HG03378 (cell line): Measurements from ENCODE around the gene TET3.
A peak's percentile ranks its signal among the peaks of the same experiment; 100 is the strongest.
"Not testable (repeated sequence)": the region's sequence is repeated elsewhere in the genome, so short reads cannot be mapped to it uniquely, and the experiment has no call there.

Experiments
- ATAC-seq: cut with Tn5 transposase; IDR thresholded peaks from one replicate; pipeline ENCODE4 v1.9.1; 2021; ENCODE audit warnings: mild to moderate bottlenecking, moderate library complexity; ENCODE audit not compliant: unreplicated experiment

Gene TET3

DNA sequence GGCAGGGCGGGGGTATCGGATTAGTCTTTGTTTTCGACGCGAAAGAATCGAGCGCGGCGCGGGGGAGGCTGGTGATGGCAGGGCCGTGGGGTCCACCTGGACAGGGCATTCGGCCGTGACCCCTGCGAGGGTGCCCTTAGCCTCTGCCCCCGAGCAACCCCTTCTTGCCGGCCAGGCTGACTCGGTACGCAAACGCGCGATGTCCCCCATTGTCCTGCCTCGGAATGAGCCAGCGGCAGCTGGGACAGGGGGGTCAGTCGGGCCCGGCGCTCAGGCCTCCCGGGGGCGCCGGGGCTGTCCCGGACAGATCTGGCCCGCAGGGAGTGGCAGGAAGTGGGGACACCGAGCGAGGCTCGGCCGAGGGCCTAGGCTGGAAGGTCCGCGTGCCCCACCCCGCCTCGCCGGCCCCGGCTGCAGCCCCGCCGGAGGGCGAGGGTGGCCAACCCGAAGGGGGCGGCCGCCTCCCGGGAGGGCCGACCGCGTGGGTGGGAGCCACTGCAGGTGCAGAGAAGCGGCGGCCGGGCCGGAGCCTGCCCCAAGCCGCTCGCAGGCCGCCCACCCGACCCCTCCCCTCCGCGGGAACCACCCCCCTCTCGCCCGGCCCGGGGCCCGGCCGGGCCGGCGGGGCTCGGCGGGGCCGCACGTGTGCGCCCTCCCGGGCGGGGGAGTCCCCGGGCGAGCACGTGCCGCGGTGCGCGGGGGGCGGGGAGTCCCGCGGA lies at the start of gene TET3:
Gene TET3, plus strand, starts transcription at position 708 of the 719 bp plus-strand sequence. CDS start 1,494 bp downstream, outside the sequence.
- no peak for ATAC-seq

DNA sequence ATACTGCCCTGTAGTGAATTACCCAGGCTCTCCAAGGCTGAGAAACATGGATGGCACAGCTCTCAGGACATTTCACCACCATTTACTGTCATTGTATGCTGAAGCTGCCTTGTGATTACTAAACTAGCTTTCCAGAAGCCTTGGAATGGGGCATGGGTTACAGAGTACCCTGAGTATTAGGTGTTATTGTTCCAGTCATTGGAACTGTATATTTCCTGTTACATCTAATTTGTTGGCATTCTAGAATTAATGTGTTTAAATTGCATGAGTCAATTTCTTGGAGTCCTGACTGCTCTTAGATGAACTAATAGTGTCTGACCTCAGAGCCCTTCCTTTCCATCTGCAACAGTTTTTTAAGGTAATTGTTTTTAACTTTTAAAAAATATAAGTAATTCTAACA lies 49.1 kb upstream of the TET3 start:
- ATAC-seq: no peak

DNA sequence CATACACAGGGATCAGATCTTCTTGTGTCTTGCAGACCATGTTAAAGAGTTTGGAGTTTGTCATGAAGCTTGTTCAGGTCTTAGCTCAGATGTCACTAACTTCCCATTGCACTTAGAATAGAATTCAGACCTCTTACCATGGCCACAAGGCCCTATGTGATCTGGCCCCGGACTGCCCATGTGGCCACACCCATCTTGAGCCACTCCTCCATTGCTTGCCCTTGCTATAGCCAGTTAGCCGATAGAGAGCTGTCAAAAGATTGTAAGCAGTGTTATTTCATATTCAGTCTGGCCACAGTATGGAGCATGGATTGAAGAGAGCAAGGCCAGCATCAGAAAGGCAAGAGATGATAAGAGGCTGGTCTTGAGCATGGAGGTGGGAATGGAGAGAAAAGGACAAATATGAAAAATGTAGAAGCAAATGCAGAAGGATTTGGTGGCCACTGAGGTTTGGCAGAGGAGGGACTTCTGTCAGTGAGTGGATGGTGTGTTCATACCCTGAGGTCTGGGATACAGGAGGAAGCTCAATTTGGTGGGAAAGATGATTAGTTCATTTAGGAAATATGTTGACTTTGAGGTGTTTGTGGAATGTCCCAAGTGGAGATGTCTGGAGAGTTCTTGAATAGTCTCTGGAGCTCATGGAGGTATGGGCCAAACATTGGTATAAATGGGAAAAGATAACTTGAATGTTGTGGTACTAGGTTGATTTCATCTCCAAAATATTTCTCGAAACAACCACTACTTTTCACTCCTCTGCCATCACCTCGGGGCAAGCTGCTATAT lies 47.4 kb upstream of the TET3 start:
- no peak for ATAC-seq

DNA sequence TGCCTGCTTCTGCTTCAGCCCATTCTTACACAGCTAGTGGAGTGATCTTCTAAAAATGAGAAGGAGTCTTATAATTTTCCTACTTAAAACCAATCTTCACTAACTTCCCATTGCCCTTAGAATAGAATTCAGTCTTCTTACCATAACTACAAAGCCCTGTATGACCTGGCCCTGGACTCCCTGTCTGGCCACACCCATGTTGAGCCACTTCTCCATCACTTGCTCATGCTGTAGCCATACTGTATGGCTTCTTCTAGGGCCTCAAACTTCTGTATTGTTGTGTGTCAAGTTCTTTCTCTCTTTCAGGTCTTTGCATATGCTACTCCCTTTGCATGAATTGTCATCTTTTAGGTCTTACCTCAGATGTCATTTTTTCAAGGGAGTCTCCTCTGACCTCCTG lies 46.8 kb upstream of the TET3 start:
- ATAC-seq: no peak

DNA sequence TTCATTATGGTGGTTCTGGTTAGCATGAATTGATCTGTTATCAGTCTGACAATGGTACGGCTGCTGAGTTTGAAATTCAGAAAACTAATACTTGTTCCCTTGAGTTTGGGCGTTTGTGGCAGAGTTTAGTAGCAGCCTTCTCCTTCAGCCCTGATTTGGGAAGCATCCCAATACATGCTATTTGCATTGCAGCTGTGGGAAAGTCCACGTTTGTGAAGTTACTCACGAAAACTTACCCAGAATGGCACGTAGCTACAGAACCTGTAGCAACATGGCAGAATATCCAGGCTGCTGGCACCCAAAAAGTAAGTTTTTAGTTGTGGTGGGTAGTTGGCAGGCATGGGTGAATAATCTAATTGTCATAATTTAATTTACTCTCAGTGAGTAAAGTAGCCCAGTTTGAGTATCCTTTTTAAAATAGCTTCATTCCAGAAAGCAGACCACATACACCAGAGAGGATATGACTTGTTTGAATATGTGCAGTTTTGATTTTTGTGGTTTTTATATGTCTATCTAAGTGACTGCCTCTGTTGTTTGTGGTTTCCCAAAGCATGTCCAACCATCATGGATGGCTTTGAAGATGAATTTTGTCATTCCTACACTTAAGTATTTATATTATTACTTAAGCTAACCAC lies 45.9 kb upstream of the TET3 start:
- no peak for ATAC-seq

DNA sequence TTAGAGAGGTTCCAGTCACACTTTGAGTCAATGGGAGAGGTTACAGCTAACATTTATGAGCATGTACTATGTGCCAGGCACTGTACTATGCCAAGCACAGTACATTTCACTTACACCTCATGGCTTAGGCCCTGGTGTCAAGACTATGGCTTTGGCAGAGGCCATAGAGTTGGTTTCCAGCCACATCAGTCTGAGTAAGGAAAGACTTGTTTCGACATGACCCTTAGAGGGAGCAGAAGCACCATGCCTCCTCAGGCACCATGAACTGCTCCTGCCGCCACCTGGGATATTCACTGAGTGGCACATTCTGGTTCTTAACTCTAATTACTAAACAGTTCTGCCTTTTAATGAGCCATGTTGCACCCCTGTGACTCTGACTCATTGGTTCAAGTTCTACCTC lies 45.3 kb upstream of the TET3 start:
- ATAC-seq: no peak

DNA sequence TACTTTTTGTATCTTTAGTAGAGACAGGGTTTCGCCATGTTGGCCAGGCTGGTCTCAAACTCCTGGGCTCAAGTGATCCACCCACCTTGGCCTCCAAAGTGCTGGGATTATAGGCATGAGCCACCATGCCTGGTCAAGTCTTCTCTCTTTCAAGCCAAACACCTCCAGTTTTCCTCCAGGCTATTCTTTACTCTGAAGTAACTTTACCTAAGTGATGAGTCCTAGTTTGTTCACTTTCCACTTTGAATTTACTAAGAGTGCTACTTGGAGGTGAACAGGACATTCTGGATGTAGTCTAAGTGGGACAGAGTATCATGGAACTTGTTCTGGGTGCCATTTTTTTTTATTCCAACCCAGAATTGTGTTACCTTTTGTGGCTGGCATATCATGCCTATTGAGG lies 44.6 kb upstream of the TET3 start:
- ATAC-seq: not testable (repeated sequence)

DNA sequence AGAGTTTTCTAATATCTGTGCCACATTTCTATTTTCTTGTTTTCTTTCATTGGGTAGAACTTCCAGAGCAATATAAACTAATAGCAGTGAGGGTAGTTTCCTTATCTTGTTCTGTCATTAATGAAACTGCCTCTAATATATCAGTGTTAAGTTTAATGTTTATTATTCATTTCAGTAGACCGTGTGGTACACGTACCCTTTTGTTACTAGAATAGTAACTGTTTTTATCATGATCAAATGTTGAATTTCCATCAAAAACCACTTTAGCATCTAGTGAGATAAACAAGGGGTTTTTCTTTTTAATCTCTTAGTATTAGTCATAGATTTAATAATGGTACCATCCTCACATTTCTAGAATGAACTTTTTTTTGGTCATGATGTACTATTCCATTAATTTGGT lies 42.0 kb upstream of the TET3 start:
- ATAC-seq: no peak

DNA sequence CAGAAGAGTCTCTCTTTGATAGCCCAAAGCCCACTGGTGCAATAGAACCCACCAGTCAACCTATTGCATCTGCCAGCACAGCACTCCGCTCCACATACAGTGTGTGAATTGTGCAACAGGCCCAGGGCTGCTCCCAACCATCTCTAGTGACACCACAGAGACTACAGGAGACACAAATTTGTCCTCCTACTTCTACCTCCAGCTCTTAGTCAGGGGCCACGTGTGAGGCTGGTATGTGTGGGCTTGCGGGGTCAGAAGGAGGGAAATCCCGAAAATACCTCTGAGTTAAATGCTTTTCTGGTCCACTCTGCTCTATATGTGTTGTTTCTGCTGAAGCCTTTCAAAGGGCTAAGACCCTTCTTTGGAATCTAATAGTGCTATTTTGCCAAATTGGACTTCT lies 40.0 kb upstream of the TET3 start:
- no peak for ATAC-seq

DNA sequence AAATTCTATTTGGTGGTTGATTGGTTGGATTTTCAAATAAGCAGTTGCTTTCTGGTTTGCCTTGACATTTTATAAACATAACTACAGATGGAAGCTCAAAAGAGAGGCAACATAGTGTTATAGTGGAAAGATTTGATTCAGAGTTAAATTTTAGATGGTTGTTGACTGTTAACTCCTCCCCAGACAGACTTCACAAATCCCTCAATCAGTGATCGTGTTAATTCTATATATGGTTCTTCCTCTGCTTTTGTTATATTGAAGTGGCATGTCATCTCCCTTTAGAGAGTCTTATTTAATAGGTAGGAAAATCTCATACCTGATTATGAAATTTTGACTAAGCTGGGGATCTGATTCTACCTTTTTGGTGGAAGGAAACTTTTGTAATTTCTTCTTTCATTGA lies 38.5 kb upstream of the TET3 start:
- ATAC-seq: no peak

DNA sequence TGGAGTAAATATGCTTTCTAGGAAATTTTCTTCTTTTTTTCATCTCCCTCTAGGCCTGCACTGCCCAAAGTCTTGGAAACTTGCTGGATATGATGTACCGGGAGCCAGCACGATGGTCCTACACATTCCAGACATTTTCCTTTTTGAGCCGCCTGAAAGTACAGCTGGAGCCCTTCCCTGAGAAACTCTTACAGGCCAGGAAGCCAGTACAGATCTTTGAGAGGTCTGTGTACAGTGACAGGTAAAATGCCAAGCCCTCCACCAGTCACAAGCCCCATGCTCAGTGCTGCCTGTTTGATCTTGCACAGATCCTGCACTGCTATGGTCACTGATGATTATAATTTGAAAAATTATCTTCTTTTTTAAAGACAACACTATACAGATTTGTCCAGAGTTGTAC lies 38.0 kb upstream of the TET3 start:
- ATAC-seq: no peak

DNA sequence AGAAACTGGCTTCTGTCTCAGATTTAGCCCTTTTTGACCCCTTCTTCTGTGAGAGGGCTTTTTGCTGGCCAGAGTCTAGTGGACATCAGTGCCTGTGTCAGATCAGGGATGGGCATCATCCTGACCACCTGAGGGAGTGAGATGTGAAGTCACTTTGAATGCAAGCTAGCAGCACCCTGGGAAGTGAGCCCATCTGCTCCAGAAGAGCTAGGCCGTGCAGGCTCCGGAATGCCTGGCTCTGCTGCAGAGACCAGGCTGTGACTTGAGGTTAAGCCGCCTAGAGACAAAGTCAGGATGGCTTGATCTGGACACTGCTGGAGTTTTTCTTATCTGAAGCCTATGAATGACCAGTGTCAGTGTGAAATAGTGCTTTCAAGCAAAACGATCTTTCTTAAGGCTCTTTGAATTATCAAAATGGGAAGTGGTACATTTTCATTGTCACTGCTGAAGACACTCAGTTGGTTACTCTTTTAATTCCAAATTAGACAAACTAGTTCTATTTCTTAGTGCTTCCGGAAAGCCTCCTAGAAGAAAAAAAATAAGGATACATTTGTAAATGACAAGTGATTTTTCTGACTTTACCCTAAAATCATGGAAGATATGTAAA lies 37.2 kb upstream of the TET3 start:
- ATAC-seq: no peak

DNA sequence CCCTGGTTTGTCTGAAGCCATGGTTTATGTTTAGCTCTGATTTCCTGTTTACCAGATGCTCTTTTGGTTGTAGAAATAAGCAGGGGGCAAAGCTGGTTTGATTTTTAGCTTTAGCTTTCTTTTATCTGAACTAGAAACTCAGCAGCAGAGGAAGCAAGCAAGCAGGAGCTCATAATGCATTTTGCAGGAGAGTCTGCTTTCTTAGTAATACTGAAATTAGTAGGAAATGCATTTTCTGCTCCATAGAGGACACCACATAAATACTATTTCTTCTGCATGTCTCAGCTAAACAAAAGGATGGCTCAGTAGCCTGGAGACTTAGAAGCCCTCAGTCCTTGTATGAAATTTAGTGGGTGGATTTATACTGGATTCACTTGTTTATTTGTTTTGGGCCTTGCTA lies 34.9 kb upstream of the TET3 start:
- no peak for ATAC-seq

DNA sequence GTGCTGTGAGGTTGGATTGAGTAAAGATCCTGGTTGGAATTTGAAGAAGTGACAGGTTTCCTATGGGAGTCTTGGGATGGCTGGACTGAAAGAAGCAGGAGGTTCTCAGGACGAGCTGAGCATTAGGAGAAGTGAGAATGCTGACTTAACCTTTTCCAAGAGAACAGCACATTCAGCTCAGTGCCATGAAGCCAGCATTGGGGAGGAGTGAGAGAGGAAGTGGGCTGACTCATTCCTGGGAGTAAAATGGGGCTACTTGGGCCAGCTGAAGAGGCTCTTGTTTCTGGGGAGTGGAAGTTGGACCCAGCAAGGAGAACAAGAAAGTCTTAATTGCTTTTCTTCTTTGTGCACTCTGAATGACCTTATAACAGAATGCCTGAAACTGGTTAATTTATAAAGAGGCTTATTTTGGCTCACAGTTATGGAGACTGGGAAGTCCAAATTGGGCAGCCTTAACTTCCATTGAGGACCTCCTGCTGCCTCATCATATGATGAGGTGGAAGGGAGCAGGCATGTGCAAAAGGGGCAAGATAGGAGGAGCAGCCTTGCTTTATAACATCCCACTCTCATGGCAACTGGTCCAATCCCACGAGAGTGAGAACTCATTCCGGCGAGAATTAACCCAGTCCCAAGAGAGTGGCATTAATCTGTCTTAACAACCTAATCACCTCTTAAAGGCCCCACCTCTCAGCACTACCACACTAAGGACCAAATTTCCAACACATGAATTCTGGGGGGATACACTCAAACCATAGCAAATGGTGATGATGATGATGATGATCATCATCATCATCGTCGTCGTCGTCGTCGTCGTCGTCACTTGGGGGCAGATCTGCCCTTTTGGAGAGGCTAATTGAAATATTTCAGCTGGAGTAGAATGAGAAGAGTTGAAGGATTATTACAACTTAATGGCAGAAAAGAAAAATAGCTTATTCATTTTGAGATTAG lies 31.9 kb upstream of the TET3 start:
- ATAC-seq: no peak

DNA sequence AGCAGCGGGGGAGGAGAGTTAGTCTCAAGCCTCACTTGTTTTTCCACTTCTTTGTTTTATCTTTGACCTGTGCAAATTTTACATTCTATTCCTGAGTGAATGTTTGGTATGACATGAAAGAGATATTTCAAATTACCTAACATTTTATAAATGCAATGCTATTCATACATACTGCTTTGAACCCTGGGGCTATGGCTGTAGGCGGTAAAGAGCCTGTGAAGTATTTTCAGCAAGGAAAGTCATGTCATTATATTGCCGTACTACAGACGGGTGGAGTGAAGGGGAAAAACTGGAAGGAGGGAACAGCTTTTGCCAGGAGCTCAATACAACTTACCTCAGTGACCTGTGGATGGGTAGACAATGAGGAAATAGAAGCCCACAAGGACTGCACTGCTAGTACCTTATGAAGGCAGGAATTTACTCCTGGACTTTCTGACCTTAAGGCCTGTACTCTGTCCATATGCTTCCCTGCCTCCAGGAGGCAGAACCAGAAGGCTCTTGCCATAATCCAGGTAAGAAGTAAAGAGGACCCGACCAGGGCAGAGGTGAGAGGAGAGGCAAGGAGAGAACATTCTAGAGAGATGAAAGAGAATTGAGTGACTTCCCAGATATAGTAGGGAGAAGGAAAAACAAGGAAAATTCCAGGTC lies 28.4 kb upstream of the TET3 start:
- no peak for ATAC-seq

DNA sequence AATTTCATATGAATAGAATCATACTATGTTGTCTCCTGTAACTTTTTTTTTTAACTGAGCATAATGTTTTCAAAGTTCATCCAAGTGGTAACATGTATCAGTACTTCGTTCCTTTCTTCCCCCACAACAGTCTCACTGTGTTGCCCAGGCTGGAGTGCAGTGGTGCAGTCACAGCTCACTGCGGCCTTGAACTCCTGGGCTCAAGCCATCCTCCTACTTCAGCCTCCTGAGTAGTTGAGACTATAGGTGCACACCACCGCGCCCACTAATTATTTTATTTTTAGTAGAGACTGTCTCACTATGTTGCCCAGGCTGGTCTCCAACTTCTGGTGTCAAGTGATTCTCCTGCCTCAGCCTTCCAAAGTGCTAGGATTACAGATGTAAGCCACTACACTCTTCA lies 23.4 kb upstream of the TET3 start:
- ATAC-seq: no peak

DNA sequence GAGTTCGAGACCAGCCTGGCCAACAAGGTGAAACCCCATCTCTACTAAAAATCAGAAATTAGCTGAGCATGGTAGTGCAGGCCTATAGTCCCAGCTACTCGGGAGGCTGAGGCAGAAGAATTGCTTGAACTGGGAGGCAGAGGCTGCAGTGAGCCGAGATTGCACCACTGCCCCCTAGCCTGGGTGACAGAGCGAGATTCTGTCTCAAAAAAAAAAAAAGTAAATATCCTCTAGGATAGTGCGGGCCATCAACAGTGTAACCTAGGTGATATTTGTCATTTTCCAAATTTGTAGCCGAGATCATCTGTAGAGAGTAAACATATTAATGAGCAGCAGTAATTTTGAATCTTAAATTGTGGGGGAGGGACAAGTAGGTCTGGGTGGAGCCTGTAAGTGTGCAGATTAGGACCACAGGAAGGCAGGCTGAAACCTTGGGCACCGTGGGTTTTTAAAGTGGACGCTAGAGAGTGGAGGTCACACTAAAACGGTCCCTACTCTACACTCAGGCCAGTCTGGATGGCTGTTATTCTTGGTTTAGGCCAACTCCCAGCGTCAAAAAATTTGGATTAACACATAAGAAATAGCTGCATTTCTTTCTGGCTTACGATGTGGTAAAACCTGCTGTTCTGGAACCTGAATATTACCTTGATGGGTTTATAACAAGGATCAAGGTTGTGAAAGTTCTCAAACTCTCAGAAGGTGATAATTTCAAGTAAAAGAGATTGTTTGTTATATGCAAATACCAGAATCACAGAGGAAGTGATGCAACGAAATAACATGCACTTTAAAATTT lies 22.7 kb upstream of the TET3 start:
- ATAC-seq: no peak

DNA sequence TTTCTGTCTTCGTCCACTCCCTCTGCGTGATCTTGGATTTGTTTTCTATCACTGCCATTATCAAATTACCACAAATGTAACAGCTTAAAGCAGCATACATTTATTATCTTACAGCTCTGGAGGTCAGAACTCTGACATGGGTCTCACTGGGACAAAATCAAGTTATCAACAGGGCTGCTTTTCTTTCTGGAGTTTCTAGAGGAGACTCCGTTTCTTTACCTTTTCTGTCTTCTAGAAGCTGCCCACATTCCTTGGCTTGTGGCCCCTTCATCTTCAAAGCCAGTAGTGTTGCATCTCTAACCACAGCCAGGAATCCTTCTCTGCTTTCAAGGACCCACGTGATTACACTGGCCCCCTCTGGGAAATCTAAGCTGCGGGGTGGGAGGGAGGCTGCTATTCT lies 21.9 kb upstream of the TET3 start:
- ATAC-seq: no peak

DNA sequence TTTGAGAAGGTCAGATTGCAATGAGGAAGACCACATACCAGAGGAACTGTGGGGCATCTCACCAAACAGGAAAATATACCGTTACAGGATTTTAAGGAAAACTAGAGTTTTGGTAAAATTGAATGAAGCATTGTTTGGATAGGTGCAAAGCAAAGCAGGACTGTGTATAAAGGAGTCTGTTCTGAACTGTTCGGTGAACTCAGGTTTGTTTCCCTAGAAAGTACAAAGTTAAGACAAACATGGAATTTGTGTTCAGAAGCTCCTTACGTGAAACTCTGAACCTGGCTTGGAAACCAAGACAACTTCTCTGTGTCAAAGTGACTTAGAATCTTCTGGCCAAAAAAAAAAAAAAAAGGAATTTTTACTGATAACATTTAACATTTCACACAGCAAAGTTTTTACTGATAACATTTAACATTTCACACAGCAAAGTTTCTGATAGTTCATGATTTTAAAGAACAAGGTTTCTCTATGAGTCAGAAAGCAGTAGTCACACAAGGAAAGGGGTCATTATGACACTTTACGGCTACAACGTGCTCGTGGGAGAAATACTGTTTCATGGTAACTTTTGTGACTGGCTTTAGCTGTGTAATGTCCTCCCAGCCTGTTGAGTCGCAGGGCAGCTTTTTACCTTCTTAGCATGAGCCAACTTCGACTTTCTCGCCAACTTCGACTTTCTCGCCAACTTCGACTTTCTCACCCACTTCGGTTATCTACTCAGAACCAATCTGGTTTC lies 21.2 kb upstream of the TET3 start:
- ATAC-seq: peak; percentile 79
